ENCODE data around the gene CEP170B. TPM values are rescaled to one million over a fixed set of nuclear protein-coding genes. Genes with fewer than 3 reads are reported as not detected.

CEP170B gene
- total RNA-seq, 1 donor from 2014 or later, result 30.3 TPM

DNA sequence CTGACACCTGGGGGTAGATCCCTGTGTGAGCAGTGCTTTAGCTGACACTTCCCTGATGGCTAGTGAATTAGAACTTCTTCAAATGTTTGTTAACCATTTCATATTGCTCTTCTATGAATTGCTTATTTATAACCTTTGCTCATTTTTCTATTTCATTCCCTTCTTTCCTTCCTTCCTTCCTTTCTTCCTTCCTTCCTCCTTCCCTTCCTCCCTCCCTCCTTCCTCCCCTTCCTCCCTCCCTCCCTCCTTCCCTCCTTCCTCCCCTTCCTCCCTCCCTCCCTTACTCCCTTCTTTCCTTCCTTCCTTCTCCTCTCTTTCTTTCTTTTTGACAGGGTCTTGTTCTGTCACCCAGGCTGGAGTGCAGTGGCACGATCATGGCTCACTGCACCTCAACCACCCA is 23.3 kb upstream of the CEP170B start:
- intact Hi-C loops (cut with DNase I), result no loop called here
- no peaks in the 10 kb centered on the region for H3K9me3 ChIP-seq
- H3K4me3 ChIP-seq, result no peak overlapping the region
- no peak for ATAC-seq
- TF ChIP-seq, protein P1, sequence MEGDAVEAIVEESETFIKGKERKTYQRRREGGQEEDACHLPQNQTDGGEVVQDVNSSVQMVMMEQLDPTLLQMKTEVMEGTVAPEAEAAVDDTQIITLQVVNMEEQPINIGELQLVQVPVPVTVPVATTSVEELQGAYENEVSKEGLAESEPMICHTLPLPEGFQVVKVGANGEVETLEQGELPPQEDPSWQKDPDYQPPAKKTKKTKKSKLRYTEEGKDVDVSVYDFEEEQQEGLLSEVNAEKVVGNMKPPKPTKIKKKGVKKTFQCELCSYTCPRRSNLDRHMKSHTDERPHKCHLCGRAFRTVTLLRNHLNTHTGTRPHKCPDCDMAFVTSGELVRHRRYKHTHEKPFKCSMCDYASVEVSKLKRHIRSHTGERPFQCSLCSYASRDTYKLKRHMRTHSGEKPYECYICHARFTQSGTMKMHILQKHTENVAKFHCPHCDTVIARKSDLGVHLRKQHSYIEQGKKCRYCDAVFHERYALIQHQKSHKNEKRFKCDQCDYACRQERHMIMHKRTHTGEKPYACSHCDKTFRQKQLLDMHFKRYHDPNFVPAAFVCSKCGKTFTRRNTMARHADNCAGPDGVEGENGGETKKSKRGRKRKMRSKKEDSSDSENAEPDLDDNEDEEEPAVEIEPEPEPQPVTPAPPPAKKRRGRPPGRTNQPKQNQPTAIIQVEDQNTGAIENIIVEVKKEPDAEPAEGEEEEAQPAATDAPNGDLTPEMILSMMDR (IDR thresholded peaks at IDR 0.05), result no peak
- no peaks in the 10 kb centered on the region for H3K36me3 ChIP-seq
- DNase-seq, result no peak
- peaks cover 41% of the 10 kb centered on the region for H3K27me3 ChIP-seq
- no peak overlapping the region for H3K27ac ChIP-seq
- H3K4me1 ChIP-seq, result peaks cover 13% of the 10 kb centered on the region

- TF ChIP-seq, protein P1 (IDR thresholded peaks at IDR 0.05), result no peak
- Histone ChIP-seq H3K36me3 (no peaks in the 10 kb centered on the region), H3K4me3 (peak overlapping the region; percentile 40), H3K9me3 (no peaks in the 10 kb centered on the region), H3K4me1 (peaks cover 13% of the 10 kb centered on the region), H3K27me3 (peaks cover 41% of the 10 kb centered on the region), H3K27ac (no peak overlapping the region)
- ATAC-seq (no peak), DNase-seq (no peak)
- intact Hi-C loops (cut with DNase I), result no loop called here
Observed at GRCh38 chr14:104843006-104843405, 22.1 kb upstream of the CEP170B start.

- Histone ChIP-seq H3K36me3 (no peaks in the 10 kb centered on the region), H3K27ac (no peak overlapping the region), H3K4me3 (peak overlapping the region; percentile 40), H3K27me3 (peaks cover 41% of the 10 kb centered on the region), H3K4me1 (peaks cover 13% of the 10 kb centered on the region), H3K9me3 (no peaks in the 10 kb centered on the region)
- intact Hi-C loops (cut with DNase I), result no loop called here
- TF ChIP-seq, protein P1 (IDR thresholded peaks at IDR 0.05), result no peak
- ATAC-seq (peak; percentile 70), DNase-seq (peak; percentile 67)
Observed at GRCh38 chr14:104843442-104844305, 21.4 kb upstream of the CEP170B start.

GRCh38 chr14:104844306-104845032 is 20.6 kb upstream of the CEP170B start:
- ATAC-seq (peak; percentile 9), DNase-seq (peak; percentile 62)
- peaks cover 41% of the 10 kb centered on the region for H3K27me3 ChIP-seq
- peaks cover 13% of the 10 kb centered on the region for H3K4me1 ChIP-seq
- H3K4me3 ChIP-seq, result peak overlapping the region; percentile 40
- no peak overlapping the region for H3K27ac ChIP-seq
- TF ChIP-seq, protein P1 (IDR thresholded peaks at IDR 0.05), result no peak
- H3K36me3 ChIP-seq, result no peaks in the 10 kb centered on the region
- intact Hi-C loops (cut with DNase I), result no loop called here
- no peaks in the 10 kb centered on the region for H3K9me3 ChIP-seq

- Histone ChIP-seq H3K27me3 (peaks cover 41% of the 10 kb centered on the region), H3K4me3 (no peak overlapping the region), H3K27ac (no peak overlapping the region), H3K9me3 (no peaks in the 10 kb centered on the region), H3K36me3 (no peaks in the 10 kb centered on the region), H3K4me1 (peaks cover 13% of the 10 kb centered on the region)
- ATAC-seq, result no peak
- TF ChIP-seq, protein P1 (IDR thresholded peaks at IDR 0.05), result no peak
- intact Hi-C loops (cut with DNase I), result no loop called here
- peak; percentile 40 for DNase-seq
Observed at GRCh38 chr14:104845033-104845666, 19.9 kb upstream of the CEP170B start.

All from upper lobe of right lung (tissue), 1 donor.